ENCODE measurements around the gene NUDT7. TPM values are rescaled to one million over a fixed set of nuclear protein-coding genes. Genes with fewer than 3 reads are reported as not detected.

NUDT7 gene
- total RNA-seq, 1 experiment from 2014 or later: 1.2 TPM

- BruUV-seq (replicated peaks): no TSS peak
- Histone ChIP-seq H3K27me3 (replicated peaks; ENCODE audit: insufficient read depth, low read depth, low read length, poor library complexity) (peaks cover 6% of the 10 kb centered on the region), H3K27ac (ENCODE audit: low read depth, low read length, poor library complexity, severe bottlenecking) (no peak overlapping the region), H3K9me3 (ENCODE audit: low read depth, low read length, poor library complexity, severe bottlenecking) (no peaks in the 10 kb centered on the region), H3K4me3 (ENCODE audit: low read depth, low read length, poor library complexity, severe bottlenecking) (no peak overlapping the region), H3K4me1 (ENCODE audit: insufficient read depth, low read length, poor library complexity, severe bottlenecking) (no peaks in the 10 kb centered on the region), H3K36me3 (ENCODE audit: insufficient read depth, low read length, poor library complexity, severe bottlenecking) (no peaks in the 10 kb centered on the region)
- intact Hi-C loops (cut with micrococcal nuclease; ENCODE audit: unreplicated experiment): no loop called here
- CTCF ChIA-PET: no interaction called here
- DNase-seq (ENCODE audit: low spot score): no peak
- TF ChIP-seq EZH2 (IDR thresholded peaks at IDR 0.05; ENCODE audit: borderline replicate concordance, low read depth, low read length, poor library complexity, severe bottlenecking) (no peak), CTCF (conservative IDR thresholded peaks at IDR 0.05; ENCODE audit: low read depth, low read length) (no peak)
- POLR2A ChIA-PET (ENCODE audit: low non-redundant PET): no interaction called here
Measured at GRCh38 chr16:77689971-77690370, 32.3 kb upstream of the NUDT7 start.

- H3K4me3 ChIP-seq (ENCODE audit: low read depth, low read length, poor library complexity, severe bottlenecking): no peak overlapping the region
- H3K27ac ChIP-seq (ENCODE audit: low read depth, low read length, poor library complexity, severe bottlenecking): no peak overlapping the region
- H3K4me1 ChIP-seq (ENCODE audit: insufficient read depth, low read length, poor library complexity, severe bottlenecking): no peaks in the 10 kb centered on the region
- no peaks in the 10 kb centered on the region for H3K9me3 ChIP-seq (ENCODE audit: low read depth, low read length, poor library complexity, severe bottlenecking)
- BruUV-seq (replicated peaks): no TSS peak
- no peak for TF ChIP-seq EZH2 (IDR thresholded peaks at IDR 0.05; ENCODE audit: borderline replicate concordance, low read depth, low read length, poor library complexity, severe bottlenecking)
- TF ChIP-seq CTCF (conservative IDR thresholded peaks at IDR 0.05; ENCODE audit: low read depth, low read length): no peak
- intact Hi-C loops (cut with micrococcal nuclease; ENCODE audit: unreplicated experiment): no loop called here
- peaks cover 3% of the 10 kb centered on the region for H3K27me3 ChIP-seq (replicated peaks; ENCODE audit: insufficient read depth, low read depth, low read length, poor library complexity)
- CTCF ChIA-PET: no interaction called here
- POLR2A ChIA-PET (ENCODE audit: low non-redundant PET): no interaction called here
- DNase-seq (ENCODE audit: low spot score): no peak
- H3K36me3 ChIP-seq (ENCODE audit: insufficient read depth, low read length, poor library complexity, severe bottlenecking): no peaks in the 10 kb centered on the region
Measured at GRCh38 chr16:77690416-77690815, 31.9 kb upstream of the NUDT7 start.

GRCh38 chr16:77692612-77693011 lies 29.7 kb upstream of the NUDT7 start:
- DNase-seq (ENCODE audit: low spot score): no peak
- H3K27me3 ChIP-seq (replicated peaks; ENCODE audit: insufficient read depth, low read depth, low read length, poor library complexity): peaks cover 3% of the 10 kb centered on the region
- no peaks in the 10 kb centered on the region for H3K9me3 ChIP-seq (ENCODE audit: low read depth, low read length, poor library complexity, severe bottlenecking)
- intact Hi-C loops (cut with micrococcal nuclease; ENCODE audit: unreplicated experiment): no loop called here
- no peak overlapping the region for H3K4me3 ChIP-seq (ENCODE audit: low read depth, low read length, poor library complexity, severe bottlenecking)
- H3K27ac ChIP-seq (ENCODE audit: low read depth, low read length, poor library complexity, severe bottlenecking): no peak overlapping the region
- no peaks in the 10 kb centered on the region for H3K4me1 ChIP-seq (ENCODE audit: insufficient read depth, low read length, poor library complexity, severe bottlenecking)
- H3K36me3 ChIP-seq (ENCODE audit: insufficient read depth, low read length, poor library complexity, severe bottlenecking): no peaks in the 10 kb centered on the region
- POLR2A ChIA-PET (ENCODE audit: low non-redundant PET): no interaction called here
- TF ChIP-seq CTCF (conservative IDR thresholded peaks at IDR 0.05; ENCODE audit: low read depth, low read length) (no peak), EZH2 (IDR thresholded peaks at IDR 0.05; ENCODE audit: borderline replicate concordance, low read depth, low read length, poor library complexity, severe bottlenecking) (no peak)
- CTCF ChIA-PET: no interaction called here
- BruUV-seq (replicated peaks): no TSS peak

All from A673 (cell line).